GM21390 (cell line): Measurements from ENCODE around the gene MAPK8.

Source experiments
- ATAC-seq: cut with Tn5 transposase; IDR thresholded peaks from one replicate; pipeline ENCODE4 v1.9.1; 2021; ENCODE audit not compliant: unreplicated experiment

The MAPK8 gene

GRCh38 chr10:48459270-48460150, 153.0 kb downstream of the MAPK8 start:
- ATAC-seq: no peak

- ATAC-seq: no peak
Measured at GRCh38 chr10:48460182-48460581, 153.7 kb downstream of the MAPK8 start.

GRCh38 chr10:48461623-48462481, 155.4 kb downstream of the MAPK8 start:
- no peak for ATAC-seq

GRCh38 chr10:48462482-48463020, 156.1 kb downstream of the MAPK8 start:
- ATAC-seq: no peak

GRCh38 chr10:48463318-48464003, 157.0 kb downstream of the MAPK8 start:
- no peak for ATAC-seq

GRCh38 chr10:48464121-48464870, 157.8 kb downstream of the MAPK8 start:
- no peak for ATAC-seq

GRCh38 chr10:48464871-48465736, 158.6 kb downstream of the MAPK8 start:
- ATAC-seq: no peak

- ATAC-seq: no peak
Measured at GRCh38 chr10:48465860-48466521, 159.5 kb downstream of the MAPK8 start.

GRCh38 chr10:48466611-48467240, 160.2 kb downstream of the MAPK8 start:
- no peak for ATAC-seq

GRCh38 chr10:48467669-48468068, 161.2 kb downstream of the MAPK8 start:
- ATAC-seq: no peak

GRCh38 chr10:48468130-48468790, 161.8 kb downstream of the MAPK8 start:
- no peak for ATAC-seq

GRCh38 chr10:48468866-48469511, 162.5 kb downstream of the MAPK8 start:
- ATAC-seq: no peak

GRCh38 chr10:48469516-48470020, 163.1 kb downstream of the MAPK8 start:
- no peak for ATAC-seq

GRCh38 chr10:48470115-48470892, 163.8 kb downstream of the MAPK8 start:
- ATAC-seq: no peak

- no peak for ATAC-seq
Measured at GRCh38 chr10:48470893-48471805, 164.7 kb downstream of the MAPK8 start.
